ENCODE results near the gene MELTF. TPM values are rescaled to one million over a fixed set of nuclear protein-coding genes. Genes with fewer than 3 reads are reported as not detected.

MELTF gene
- total RNA-seq, 1 experiment from 2014 or later, result 9.2 TPM

GRCh38 chr3:196975349-196975748 lies 54.3 kb downstream of the MELTF start:
- H2BK15ac ChIP-seq (ENCODE audit: low read depth, low read length), result no peak overlapping the region
- H3K23ac ChIP-seq (ENCODE audit: insufficient read length, low read depth, low read length), result no peak overlapping the region
- H3K18ac ChIP-seq (ENCODE audit: insufficient read length, low read depth, low read length), result no peak overlapping the region
- no peak overlapping the region for H3K4me2 ChIP-seq (ENCODE audit: insufficient read depth, insufficient read length, low read length)
- H3K27ac Mint-ChIP-seq, result no peak overlapping the region
- no peak overlapping the region for H4K8ac ChIP-seq (replicated peaks; ENCODE audit: insufficient read length, low read depth, low read length)
- H3K4me1 Mint-ChIP-seq, result peaks cover 1 to 4% of the 10 kb centered on the region in 2 experiments; a peak in 3 of 4 replicates
- no peak overlapping the region for H3K14ac ChIP-seq (ENCODE audit: insufficient read depth, low read length)
- WGBS (ENCODE audit: extremely low coverage, insufficient read length, low lambda C conversion rate), result no CpG with 5 or more reads among the region's 4 CpGs
- H2AK5ac ChIP-seq (ENCODE audit: insufficient read length, low read length), result no peak overlapping the region
- DNase-seq, result no peak
- no peak overlapping the region for H4K5ac ChIP-seq (ENCODE audit: insufficient read length, low read depth, low read length)
- TF ChIP-seq, protein P1, sequence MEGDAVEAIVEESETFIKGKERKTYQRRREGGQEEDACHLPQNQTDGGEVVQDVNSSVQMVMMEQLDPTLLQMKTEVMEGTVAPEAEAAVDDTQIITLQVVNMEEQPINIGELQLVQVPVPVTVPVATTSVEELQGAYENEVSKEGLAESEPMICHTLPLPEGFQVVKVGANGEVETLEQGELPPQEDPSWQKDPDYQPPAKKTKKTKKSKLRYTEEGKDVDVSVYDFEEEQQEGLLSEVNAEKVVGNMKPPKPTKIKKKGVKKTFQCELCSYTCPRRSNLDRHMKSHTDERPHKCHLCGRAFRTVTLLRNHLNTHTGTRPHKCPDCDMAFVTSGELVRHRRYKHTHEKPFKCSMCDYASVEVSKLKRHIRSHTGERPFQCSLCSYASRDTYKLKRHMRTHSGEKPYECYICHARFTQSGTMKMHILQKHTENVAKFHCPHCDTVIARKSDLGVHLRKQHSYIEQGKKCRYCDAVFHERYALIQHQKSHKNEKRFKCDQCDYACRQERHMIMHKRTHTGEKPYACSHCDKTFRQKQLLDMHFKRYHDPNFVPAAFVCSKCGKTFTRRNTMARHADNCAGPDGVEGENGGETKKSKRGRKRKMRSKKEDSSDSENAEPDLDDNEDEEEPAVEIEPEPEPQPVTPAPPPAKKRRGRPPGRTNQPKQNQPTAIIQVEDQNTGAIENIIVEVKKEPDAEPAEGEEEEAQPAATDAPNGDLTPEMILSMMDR (conservative IDR thresholded peaks at IDR 0.05), result no peak
- H3T11ph ChIP-seq (ENCODE audit: low read length), result no peak overlapping the region
- H3K9me3 Mint-ChIP-seq, result peaks cover 11 to 14% of the 10 kb centered on the region in 2 experiments
- H3K4me3 Mint-ChIP-seq, result no peak overlapping the region
- no peaks in the 10 kb centered on the region for H3K23me2 ChIP-seq (ENCODE audit: insufficient read length, low read depth, low read length, poor library complexity, severe bottlenecking)
- no peak overlapping the region for H2BK12ac ChIP-seq (ENCODE audit: insufficient read length, low read depth, low read length)
- peaks cover 0 to 8% (median 2%) of the 10 kb centered on the region in 3 experiments; a peak in 1 of 7 replicates for H3K36me3 Mint-ChIP-seq (ENCODE audit: insufficient read depth in 1 of 3, low read depth in 3 of 3)
- H3K9me3 ChIP-seq (ENCODE audit: control insufficient read depth, low read depth, low read length), result peaks cover 3% of the 10 kb centered on the region
- H3K27me3 Mint-ChIP-seq (ENCODE audit: low read depth), result peaks cover 47% of the 10 kb centered on the region
- no peaks in the 10 kb centered on the region for H4K20me1 ChIP-seq (ENCODE audit: control insufficient read depth, insufficient read depth, insufficient read length)
- H3K27me3 ChIP-seq (ENCODE audit: insufficient read depth, low read length), result peaks cover 12% of the 10 kb centered on the region; the same call in 1 of the 2 replicates
- H3K79me2 ChIP-seq (ENCODE audit: insufficient read depth, low read length), result no peaks in the 10 kb centered on the region
- H3K4me1 ChIP-seq (ENCODE audit: insufficient read depth, low read length), result no peaks in the 10 kb centered on the region; the same call in 1 of the 2 replicates
- H3K9ac ChIP-seq (ENCODE audit: extremely low read depth, insufficient read length, low read length), result no peak overlapping the region
- no peak overlapping the region for H2BK20ac ChIP-seq (ENCODE audit: low read depth, low read length, poor library complexity, severe bottlenecking)
- H3K56ac ChIP-seq (ENCODE audit: insufficient read length, low read depth, low read length), result no peak overlapping the region
- H2BK120ac ChIP-seq (ENCODE audit: low read depth, low read length, poor library complexity, severe bottlenecking), result no peak overlapping the region
- no peak overlapping the region for H3K4ac ChIP-seq (ENCODE audit: low read depth, low read length)
- H3K27ac ChIP-seq (ENCODE audit: insufficient read length, low read depth, low read length), result no peak overlapping the region
- H4K91ac ChIP-seq (ENCODE audit: insufficient read length, low read depth, low read length), result no peak overlapping the region
- no peak overlapping the region for H2AFZ ChIP-seq (ENCODE audit: low read length)
- no peak overlapping the region for H2BK5ac ChIP-seq (ENCODE audit: insufficient read length, low read length)
- H3K79me1 ChIP-seq (ENCODE audit: insufficient read depth, low read depth, low read length, poor library complexity, severe bottlenecking), result no peaks in the 10 kb centered on the region

Measured in H9 (cell line).